Pancreas (tissue), 10 donors: Measurements from ENCODE around the gene FBXO46. TPM values are rescaled to one million over a fixed set of nuclear protein-coding genes. Genes with fewer than 3 reads are reported as not detected.

Experiments used
- ATAC-seq, 4 donors: fragments of 200-7000 bp; cut with Tn5 transposase; one replicate each; pipeline versions ENCODE4 v1.8.0 to v1.9.1; 2020; ENCODE audit warnings: mild to moderate bottlenecking in 4 of 4, moderate library complexity in 4 of 4
- DNase-seq, 6 donors: peaks; one replicate each; pipeline ENCODE4 v3.0.0-alpha.2; 2020
- FAIRE-seq: peaks from 2 replicates; lab custom pipeline; 2012; peaks lifted over from hg19 to GRCh38; lab: Jason Lieb, UNC
- H3K27ac ChIP-seq, 4 donors: fragments of 200-600 bp; sonication (generic); 1 replicate in 3 of 4; 2 replicates in 1 of 4; pipeline versions ENCODE4 v1.5.0 to v1.8.0; 2020
- H3K27me3 ChIP-seq, 4 donors: fragments of 200-600 bp; one replicate each; pipeline ENCODE4 v1.8.0; 2021
- H3K36me3 ChIP-seq, 3 donors: fragments of 200-600 bp; sonication (generic) in 1 of 3; one replicate each; pipeline versions ENCODE4 v1.5.0 to v1.8.0; 2020 to 2021
- H3K4me1 ChIP-seq, 3 donors: fragments of 200-600 bp; one replicate each; pipeline ENCODE4 v1.8.0; 2021
- H3K4me3 ChIP-seq, 4 donors: fragments of 200-600 bp; sonication (generic) in 2 of 4; one replicate each; pipeline versions ENCODE4 v1.5.0 to v1.8.0; 2020 to 2021
- H3K9me3 ChIP-seq, 4 donors: fragments of 200-600 bp; one replicate each; pipeline ENCODE4 v1.8.0; 2021
- CTCF ChIP-seq, 4 donors: fragments of 200-600 bp; sonication (generic) in 3 of 4; IDR thresholded peaks; one replicate each; pipeline versions ENCODE4 v1.5.0 to v1.8.0; 2021; ENCODE audit warnings: antibody characterized with exemption in 4 of 4
- WGBS, 2 donors: extraction: QIAGEN DNeasy Blood & Tissue Kit; methylation state at CpG; one replicate each; pipeline ENCODE4 v1.1.7; 2013; 5-methylcytosine and 5-hydroxymethylcytosine counted together
- intact Hi-C, 3 donors: fragments of 100-400 bp; cut with DNase I; formaldehyde crosslinking; loops; one replicate each; pipeline versions ENCODE4 v1.11.1 to v1.14.2; 2022
- polyA plus RNA-seq, 2 donors: library from polyadenylated mRNA; stranded (reverse); fragments of 200-250 nt; gene quantifications; one replicate each; pipeline ENCODE4 v1.2.3, GENCODE V29; 2013
- total RNA-seq, 6 donors: library from RNA; stranded (reverse); fragmentation: NEBNext Ultra II Directional in 4 of 6; extraction: Animal tissue kit (Norgen Biotek cat#: 25700) in 4 of 6; gene quantifications; one replicate each; pipeline versions ENCODE4 v1.2.1 to v1.2.4, GENCODE V29; 2021 to 2023
- donor health status: healthy with polysubstance abuse.
- donor health status: DM: no; HTN: no; CAD: no; lungs with moderate emphysema.
- donor health status: DM: no; HTN: no; CAD: no.
- donor health status: control.
- donor health status: control.
- donor health status: Bipolar disorder and iron deficiency.
- donor health status: DM: yes; HTN: yes; CAD: no.
- donor health status: DM: no; HTN: no; CAD: no.
- donor health status: DM: no; HTN: no; CAD: no.
- donor health status: DM: yes; HTN: yes; CAD: no.

FBXO46 gene
- total and polyA plus RNA-seq, 8 donors: 6.7 to 11.3 (median 9.5) TPM

- intact Hi-C loops: no loop called here
- no peak overlapping the region for H3K4me3 ChIP-seq
- H3K27me3 ChIP-seq: no peaks in the 10 kb centered on the region
- no peak for TF ChIP-seq CTCF (IDR thresholded peaks at IDR 0.05)
- ATAC-seq: no peak
- H3K4me1 ChIP-seq: no peaks in the 10 kb centered on the region
- no peak for DNase-seq
- H3K36me3 ChIP-seq: no peaks in the 10 kb centered on the region
- no peak for FAIRE-seq
- no peak overlapping the region for H3K27ac ChIP-seq
- 70 to 71% methylated on average over 5 of the region's 5 CpGs for WGBS, 2 donors
- no peaks in the 10 kb centered on the region for H3K9me3 ChIP-seq
These were observed 16.8 kb upstream of the FBXO46 start for GRCh38 chr19:45747513-45747912.

GRCh38 chr19:45746866-45747265 is 16.2 kb upstream of the FBXO46 start:
- no peak for ATAC-seq
- Histone ChIP-seq H3K27ac (no peak overlapping the region), H3K9me3 (no peaks in the 10 kb centered on the region), H3K27me3 (no peaks in the 10 kb centered on the region), H3K4me1 (no peaks in the 10 kb centered on the region), H3K36me3 (no peaks in the 10 kb centered on the region), H3K4me3 (no peak overlapping the region)
- WGBS, 2 donors: 65 to 75% methylated on average over 5 of the region's 5 CpGs
- no peak for FAIRE-seq
- intact Hi-C loops: no loop called here
- no peak for DNase-seq
- no peak for TF ChIP-seq CTCF (IDR thresholded peaks at IDR 0.05)

GRCh38 chr19:45745606-45746005 is 14.9 kb upstream of the FBXO46 start:
- no peak for ATAC-seq

GRCh38 chr19:45742969-45743368 is 12.3 kb upstream of the FBXO46 start:
- H3K36me3 ChIP-seq: no peaks in the 10 kb centered on the region
- H3K4me3 ChIP-seq: no peak overlapping the region
- intact Hi-C loops: no loop called here
- H3K27ac ChIP-seq: no peak overlapping the region
- H3K9me3 ChIP-seq: no peaks in the 10 kb centered on the region
- TF ChIP-seq CTCF (IDR thresholded peaks at IDR 0.05): no peak
- no peaks in the 10 kb centered on the region for H3K4me1 ChIP-seq
- WGBS, 2 donors: 70 to 71% methylated on average over 4 of the region's 4 CpGs
- ATAC-seq (no peak), DNase-seq (no peak), FAIRE-seq (no peak)
- H3K27me3 ChIP-seq: no peaks in the 10 kb centered on the region

More at GRCh38 chr19:45745606-45746005, 14.9 kb upstream of the FBXO46 start:
- no peaks in the 10 kb centered on the region for H3K27me3 ChIP-seq
- H3K4me3 ChIP-seq: no peak overlapping the region
- WGBS, 2 donors: 87 to 95% methylated on average over 6 of the region's 6 CpGs
- FAIRE-seq (no peak), DNase-seq (no peak)
- H3K27ac ChIP-seq: no peak overlapping the region
- intact Hi-C loops: no loop called here
- no peaks in the 10 kb centered on the region for H3K9me3 ChIP-seq
- H3K4me1 ChIP-seq: no peaks in the 10 kb centered on the region
- H3K36me3 ChIP-seq: no peaks in the 10 kb centered on the region
- TF ChIP-seq CTCF (IDR thresholded peaks at IDR 0.05): no peak

- no peaks in the 10 kb centered on the region for H3K27me3 ChIP-seq
- intact Hi-C loops: no loop called here
- WGBS, 2 donors: 75 to 87% methylated on average over 10 of the region's 10 CpGs
- TF ChIP-seq CTCF (IDR thresholded peaks at IDR 0.05): no peak
- H3K9me3 ChIP-seq: no peaks in the 10 kb centered on the region
- no peak overlapping the region for H3K4me3 ChIP-seq
- FAIRE-seq: no peak
- H3K4me1 ChIP-seq: no peaks in the 10 kb centered on the region
- H3K27ac ChIP-seq: no peak overlapping the region
- ATAC-seq: no peak
- no peaks in the 10 kb centered on the region for H3K36me3 ChIP-seq
- no peak for DNase-seq
These were observed 9.1 kb upstream of the FBXO46 start for GRCh38 chr19:45739498-45740439.
